Lower leg skin (tissue), 3 donors: ENCODE measurements around the gene GRB10.

Experiments
- CTCF ChIP-seq, 3 donors: fragments of 450-650 bp; IDR thresholded peaks; one replicate each; pipeline ENCODE4 v1.5.1; 2016; ENCODE audit warnings: antibody characterized with exemption in 3 of 3, mild to moderate bottlenecking in 3 of 3, moderate library complexity in 2 of 3
- POLR2A ChIP-seq, 2 donors: fragments of 450-650 bp; IDR thresholded peaks; one replicate each; pipeline ENCODE4 v1.6.1; 2016 to 2017; ENCODE audit warnings: antibody characterized with exemption in 2 of 2, mild to moderate bottlenecking in 1 of 2, moderate library complexity in 1 of 2

GRCh38 chr7:50555594-50556140, 227.0 kb downstream of the GRB10 start:
- TF ChIP-seq CTCF (IDR thresholded peaks at IDR 0.05) (no peak), POLR2A (IDR thresholded peaks at IDR 0.05) (no peak)
